HepG2 (cell line): Measurements from ENCODE around the gene ZNF771. TPM values are rescaled to one million over a fixed set of nuclear protein-coding genes. Genes with fewer than 3 reads are reported as not detected.

Source experiments
- ATF1 ChIP-seq: IDR thresholded peaks from 2 replicates; pipeline ENCODE4 v1.6.1; 2016; ENCODE audit warnings: mild to moderate bottlenecking, control low read depth
- GMEB1 ChIP-seq: sonication (generic); formaldehyde crosslinking; IDR thresholded peaks from 2 replicates; pipeline ENCODE4 v1.5.1; 2020; ENCODE audit warnings: missing genetic modification reagents, mild to moderate bottlenecking, borderline replicate concordance
- MAX ChIP-seq: IDR thresholded peaks from 2 replicates; pipeline ENCODE4 v1.6.1; 2012; ENCODE audit warnings: inconsistent platforms
- MTF1 ChIP-seq: sonication (generic); formaldehyde crosslinking; IDR thresholded peaks from 2 replicates; pipeline ENCODE4 v1.5.0; 2020; ENCODE audit warnings: missing genetic modification reagents
- RAD21 ChIP-seq: fragments of 450-650 bp; formaldehyde crosslinking; IDR thresholded peaks from 2 replicates; pipeline ENCODE4 v1.5.0; 2020; ENCODE audit warnings: mild to moderate bottlenecking
- SAFB2 ChIP-seq: sonication (generic); formaldehyde crosslinking; IDR thresholded peaks from 2 replicates; pipeline ENCODE4 v1.5.1; 2020; ENCODE audit warnings: missing genetic modification reagents, low read depth, mild to moderate bottlenecking, borderline replicate concordance
- ZBTB3 ChIP-seq: sonication (generic); formaldehyde crosslinking; IDR thresholded peaks from 2 replicates; pipeline ENCODE4 v1.4.0; 2020; ENCODE audit warnings: low read depth, mild to moderate bottlenecking, moderate library complexity, missing genetic modification reagents, borderline replicate concordance
- ZBTB40 ChIP-seq, 2 experiments: fragments of 450-650 bp in 1 of 2; sonication (generic) in 1 of 2; formaldehyde crosslinking in 1 of 2; IDR thresholded peaks; 2 replicates each; pipeline versions ENCODE4 v1.6.1 to v1.8.0; 2016 to 2022; ENCODE audit warnings: antibody characterized with exemption in 1 of 2, mild to moderate bottlenecking in 1 of 2, missing genetic modification reagents in 1 of 2
- ZC3H4 ChIP-seq: sonication (generic); formaldehyde crosslinking; IDR thresholded peaks from 2 replicates; pipeline ENCODE4 v1.4.0; 2020; ENCODE audit warnings: missing genetic modification reagents, borderline replicate concordance
- ZNF441 ChIP-seq: sonication (generic); formaldehyde crosslinking; IDR thresholded peaks from 2 replicates; pipeline ENCODE4 v1.7.0; 2021; ENCODE audit warnings: missing genetic modification reagents, borderline replicate concordance
- ZNF501 ChIP-seq: sonication (generic); formaldehyde crosslinking; IDR thresholded peaks from 2 replicates; pipeline ENCODE4 v1.5.1; 2020; ENCODE audit warnings: mild to moderate bottlenecking, moderate library complexity, missing genetic modification reagents
- ZNF530 ChIP-seq: sonication (generic); formaldehyde crosslinking; IDR thresholded peaks from 2 replicates; pipeline ENCODE4 v1.5.0; 2020; ENCODE audit warnings: low read depth, mild to moderate bottlenecking, missing genetic modification reagents
- ZNF607 ChIP-seq: sonication (generic); formaldehyde crosslinking; IDR thresholded peaks from 2 replicates; pipeline ENCODE4 v1.5.1; 2020; ENCODE audit warnings: missing genetic modification reagents, mild to moderate bottlenecking, borderline replicate concordance
- ZXDC ChIP-seq: sonication (generic); formaldehyde crosslinking; IDR thresholded peaks from 2 replicates; pipeline ENCODE4 v1.5.0; 2020; ENCODE audit warnings: mild to moderate bottlenecking, missing genetic modification reagents
- polyA plus RNA-seq, 8 experiments: library from polyadenylated mRNA; depleted of rRNA in 3 of 8; stranded (reverse) in 7 of 8; unstranded in 1 of 8; fragments of >200 nt; fragmentation: Illumina TruSeq in 4 of 8; extraction: Trizol in 4 of 8; gene quantifications; 2 replicates each; pipeline versions ENCODE4 v1.2.1 to v1.2.3, GENCODE V29; 2011 to 2016; ENCODE audit warnings: low read depth in 4 of 8, missing spikeins in 1 of 8, mixed read lengths in 1 of 8; ENCODE audit not compliant: insufficient read depth in 1 of 8
- total RNA-seq, 5 experiments: library from RNA; depleted of rRNA; stranded (reverse); fragments of >200 nt; fragmentation: Illumina TruSeq; extraction: Trizol; gene quantifications; 2 replicates each; pipeline ENCODE4 v1.2.3, GENCODE V29; 2016; ENCODE audit warnings: low read depth in 1 of 5

The ZNF771 gene
- total and polyA plus RNA-seq, 2 of the 13 experiments (the other 11 are each of a cell fraction or from before 2014, with no cell fraction given): 5.0 to 11.8 TPM

- no peak for TF ChIP-seq ZBTB40 (IDR thresholded peaks at IDR 0.05)
- peak; percentile 75; the same call in 1 of the 2 replicates for TF ChIP-seq ZBTB40 (CRISPR knock-in tag; IDR thresholded peaks at IDR 0.05)
- peak; percentile 23; the same call in 1 of the 2 replicates for TF ChIP-seq RAD21
- TF ChIP-seq GMEB1 (CRISPR knock-in tag): peak; percentile 97
- no peak for TF ChIP-seq ZNF530 (CRISPR knock-in tag)
- peak; percentile 86; the same call in 1 of the 2 replicates for TF ChIP-seq ZNF501 (CRISPR knock-in tag)
- peak; percentile 9; the same call in 1 of the 2 replicates for TF ChIP-seq ZC3H4 (CRISPR knock-in tag)
- TF ChIP-seq ATF1: peak; percentile 68; the same call in 1 of the 2 replicates
- TF ChIP-seq ZNF607: peak; percentile 48; the same call in 1 of the 2 replicates
- TF ChIP-seq MAX: 0 out of 2 replicates have a peak, but pooled peaks have one; percentile 48
- TF ChIP-seq ZNF441 (CRISPR knock-in tag): peak; percentile 71; the same call in 1 of the 2 replicates
- no peak for TF ChIP-seq ZBTB3 (CRISPR knock-in tag)
- no peak for TF ChIP-seq SAFB2 (CRISPR knock-in tag)
- TF ChIP-seq MTF1 (CRISPR knock-in tag): peak; percentile 7; the same call in 1 of the 2 replicates
- TF ChIP-seq ZXDC: peak; percentile 52; the same call in 1 of the 2 replicates
These were observed 29.6 kb upstream of the ZNF771 start (continued) for GRCh38 chr16:30377812-30378235.
